Activated CD4-positive, alpha-beta memory T cell treated with anti-CD3 and anti-CD28 coated beads, Interleukin-2, amount 10 ng/mL, durations not matched to agents 7 days and 5 days (primary cell): Measurements from ENCODE around the gene AIFM2. TPM values are rescaled to one million over a fixed set of nuclear protein-coding genes. Genes with fewer than 3 reads are reported as not detected.
"Not testable (repeated sequence)": the region's sequence is repeated elsewhere in the genome, so short reads cannot be mapped to it uniquely, and the experiment has no call there.

Source experiments
- CTCF ChIA-PET: fragments of 350-600 bp; sonication (Branson Sonifier 250); formaldehyde crosslinking; loops from one replicate; lab custom pipeline; 2021; ENCODE audit warnings: antibody characterized with exemption, inconsistent platforms; lab: Charles Lee
- POLR2A ChIA-PET: fragments of 350-600 bp; sonication (Branson Sonifier 250); formaldehyde crosslinking; loops from one replicate; lab custom pipeline; 2021; ENCODE audit warnings: antibody characterized with exemption; lab: Charles Lee
- DNase-seq: peaks from one replicate; pipeline ENCODE4 v3.0.0-alpha.2; 2020
- H3K27ac Mint-ChIP-seq: one replicate; pipeline ENCODE4 v1.8.0; 2021; ENCODE audit warnings: mild to moderate bottlenecking, mixed read lengths
- H3K27me3 Mint-ChIP-seq: one replicate; pipeline ENCODE4 v1.8.0; 2021; ENCODE audit warnings: mixed read lengths
- H3K36me3 Mint-ChIP-seq: one replicate; pipeline ENCODE4 v1.8.0; 2021; ENCODE audit warnings: low read depth, mixed read lengths
- H3K4me1 Mint-ChIP-seq: one replicate; pipeline ENCODE4 v1.8.0; 2021; ENCODE audit warnings: mixed read lengths
- H3K4me3 Mint-ChIP-seq: one replicate; pipeline ENCODE4 v1.8.0; 2021; ENCODE audit warnings: mild to moderate bottlenecking, mixed read lengths
- H3K9me3 Mint-ChIP-seq: one replicate; pipeline ENCODE4 v1.8.0; 2021; ENCODE audit warnings: mixed read lengths
- total RNA-seq, 2 experiments: library from RNA; stranded (reverse); gene quantifications; one replicate each; pipeline ENCODE4 v1.2.3, GENCODE V29; 2021

Gene AIFM2
- total RNA-seq, 2 experiments from 2014 or later, result 3.7 to 3.8 TPM

DNA sequence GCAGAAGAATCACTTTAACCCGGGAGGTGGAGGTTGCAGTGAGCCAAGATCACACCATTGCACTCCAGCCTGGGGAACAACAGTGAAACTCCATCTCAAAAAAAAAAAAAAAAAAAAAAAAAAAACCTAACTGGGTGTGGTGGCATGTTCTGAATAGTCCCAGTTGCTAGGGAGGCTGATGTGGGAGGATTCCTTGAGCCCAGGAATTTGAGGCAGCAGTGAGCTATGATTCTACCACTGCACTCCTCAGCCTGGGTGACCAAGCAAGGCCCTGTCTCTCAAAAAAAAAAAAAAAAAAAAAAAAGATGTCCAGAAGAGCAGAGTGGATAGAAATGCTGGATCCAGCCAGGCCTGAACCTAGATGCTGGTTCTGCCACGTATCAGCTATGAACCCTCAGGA, 51.8 kb downstream of the AIFM2 start:
- H3K36me3 Mint-ChIP-seq, H3K4me3 Mint-ChIP-seq, H3K4me1 Mint-ChIP-seq, DNase-seq, H3K9me3 Mint-ChIP-seq, H3K27me3 Mint-ChIP-seq, H3K27ac Mint-ChIP-seq, POLR2A ChIA-PET: not testable (repeated sequence)
- CTCF ChIA-PET, result interaction anchor here (0.7 kb wide), 1 partner anchor 282 kb away, joined by 3 read pairs; no protein-coding TSS in a partner anchor

- Mint-ChIP-seq H3K4me3 (no peak overlapping the region), H3K27ac (no peak overlapping the region), H3K9me3 (no peaks in the 10 kb centered on the region), H3K27me3 (peaks cover 6% of the 10 kb centered on the region), H3K36me3 (no peaks in the 10 kb centered on the region), H3K4me1 (no peaks in the 10 kb centered on the region)
- ChIA-PET POLR2A (no interaction called here), CTCF (interaction anchor here (1.0 to 1.4 kb wide), 2 partner anchors 14 to 67 kb away, joined by 3 to 6 read pairs; partner anchors contain the start of gene TYSND1)
- DNase-seq, result no peak
Observed at GRCh38 chr10:70078937-70079336, 53.7 kb downstream of the AIFM2 start.

DNA sequence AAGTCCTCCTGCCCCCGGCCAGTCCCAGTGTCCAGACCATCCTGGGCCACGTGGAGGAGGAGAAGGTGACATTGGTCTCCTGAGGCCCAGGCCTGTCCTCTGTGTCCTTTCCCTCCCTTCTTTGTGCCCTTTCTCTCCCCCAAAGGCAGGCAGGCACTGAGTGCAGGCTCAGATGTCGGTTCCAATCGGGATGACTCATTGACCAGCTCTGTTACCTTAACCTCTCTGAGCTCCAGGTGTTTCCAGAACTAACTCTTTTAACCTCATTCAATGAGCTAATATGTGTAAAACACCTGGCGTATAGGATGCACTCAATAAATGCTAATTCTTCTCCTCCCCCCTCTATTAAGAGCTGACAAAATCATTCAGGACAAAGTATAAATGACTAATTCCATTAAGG, 54.3 kb downstream of the AIFM2 start:
- no peaks in the 10 kb centered on the region for H3K36me3 Mint-ChIP-seq
- CTCF ChIA-PET, result interaction anchor here (1.4 kb wide), 1 partner anchor 68 kb away, joined by 6 read pairs; the partner anchor contains the start of gene TYSND1
- H3K4me1 Mint-ChIP-seq, result no peaks in the 10 kb centered on the region

GRCh38 chr10:70074971-70075370, 57.7 kb downstream of the AIFM2 start:
- ChIA-PET CTCF (interaction anchor here (0.8 to 0.9 kb wide), 2 partner anchors 18 to 207 kb away, joined by 3 read pairs; no protein-coding TSS in a partner anchor), POLR2A (no interaction called here)
- H3K4me3 Mint-ChIP-seq, result no peak overlapping the region
- no peak for DNase-seq
- no peak overlapping the region for H3K27ac Mint-ChIP-seq
- H3K4me1 Mint-ChIP-seq, result no peaks in the 10 kb centered on the region
- H3K9me3 Mint-ChIP-seq, result no peaks in the 10 kb centered on the region
- H3K36me3 Mint-ChIP-seq, result no peaks in the 10 kb centered on the region
- H3K27me3 Mint-ChIP-seq, result peaks cover 6% of the 10 kb centered on the region

More for the DNA sequence above, 54.3 kb downstream of the AIFM2 start:
- no peak overlapping the region for H3K27ac Mint-ChIP-seq
- DNase-seq, result no peak
- POLR2A ChIA-PET, result no interaction called here
- H3K4me3 Mint-ChIP-seq, result no peak overlapping the region
- H3K27me3 Mint-ChIP-seq, result peaks cover 6% of the 10 kb centered on the region
- no peaks in the 10 kb centered on the region for H3K9me3 Mint-ChIP-seq

GRCh38 chr10:70074165-70074564, 58.5 kb downstream of the AIFM2 start:
- no peak for DNase-seq
- no peaks in the 10 kb centered on the region for H3K36me3 Mint-ChIP-seq
- H3K27ac Mint-ChIP-seq, result no peak overlapping the region
- no peak overlapping the region for H3K4me3 Mint-ChIP-seq
- H3K4me1 Mint-ChIP-seq, result no peaks in the 10 kb centered on the region
- ChIA-PET POLR2A (no interaction called here), CTCF (no interaction called here)
- peaks cover 6% of the 10 kb centered on the region for H3K27me3 Mint-ChIP-seq
- H3K9me3 Mint-ChIP-seq, result no peaks in the 10 kb centered on the region

DNA sequence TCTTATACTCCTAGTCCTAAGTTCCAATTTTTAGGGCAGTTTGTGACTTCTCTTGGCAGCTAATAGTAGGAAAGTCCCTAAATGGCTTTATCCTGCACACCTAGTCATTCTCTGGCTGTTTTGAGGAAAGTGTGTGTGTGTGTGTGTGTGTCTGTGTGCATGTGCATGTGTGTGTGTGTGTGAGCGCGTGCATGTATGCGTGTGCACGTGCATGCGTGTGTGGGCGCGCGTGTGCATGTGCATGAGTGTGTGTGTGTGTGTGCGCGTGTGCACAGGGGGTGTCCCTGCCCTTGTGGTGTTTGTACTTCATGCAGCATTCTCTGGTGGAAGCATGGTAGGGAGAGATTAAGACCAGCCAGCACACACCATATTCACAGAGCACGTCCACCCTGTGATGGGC, 61.8 kb downstream of the AIFM2 start:
- H3K4me3 Mint-ChIP-seq, result no peak overlapping the region
- ChIA-PET POLR2A (no interaction called here), CTCF (no interaction called here)
- H3K36me3 Mint-ChIP-seq, result no peaks in the 10 kb centered on the region
- no peaks in the 10 kb centered on the region for H3K9me3 Mint-ChIP-seq
- DNase-seq, result no peak
- H3K27ac Mint-ChIP-seq, result no peak overlapping the region
- peaks cover 3% of the 10 kb centered on the region for H3K27me3 Mint-ChIP-seq
- H3K4me1 Mint-ChIP-seq, result no peaks in the 10 kb centered on the region

DNA sequence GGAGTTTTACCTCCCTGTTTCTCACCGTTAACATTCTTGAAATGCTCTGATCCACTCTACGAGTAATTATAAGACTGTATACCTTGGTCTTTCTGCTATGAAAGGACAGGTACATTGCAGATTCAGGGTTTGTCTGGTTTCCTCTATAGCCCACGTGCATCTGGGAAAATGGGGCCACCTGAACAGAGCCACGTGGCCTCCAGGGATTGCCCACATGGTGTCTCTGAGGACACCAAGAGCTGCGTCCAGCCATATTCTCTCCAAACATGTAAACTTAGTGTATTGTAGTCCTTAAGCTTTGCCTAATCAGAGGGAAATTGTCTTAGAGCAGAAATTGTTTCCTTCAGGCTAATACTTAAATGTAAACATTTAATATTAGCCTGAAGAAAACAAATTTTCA, 63.3 kb downstream of the AIFM2 start:
- ChIA-PET CTCF (no interaction called here), POLR2A (no interaction called here)
- H3K9me3 Mint-ChIP-seq, result no peaks in the 10 kb centered on the region
- no peak for DNase-seq
- no peak overlapping the region for H3K27ac Mint-ChIP-seq
- no peaks in the 10 kb centered on the region for H3K36me3 Mint-ChIP-seq
- H3K4me3 Mint-ChIP-seq, result no peak overlapping the region
- H3K27me3 Mint-ChIP-seq, result no peaks in the 10 kb centered on the region
- H3K4me1 Mint-ChIP-seq, result no peaks in the 10 kb centered on the region

DNA sequence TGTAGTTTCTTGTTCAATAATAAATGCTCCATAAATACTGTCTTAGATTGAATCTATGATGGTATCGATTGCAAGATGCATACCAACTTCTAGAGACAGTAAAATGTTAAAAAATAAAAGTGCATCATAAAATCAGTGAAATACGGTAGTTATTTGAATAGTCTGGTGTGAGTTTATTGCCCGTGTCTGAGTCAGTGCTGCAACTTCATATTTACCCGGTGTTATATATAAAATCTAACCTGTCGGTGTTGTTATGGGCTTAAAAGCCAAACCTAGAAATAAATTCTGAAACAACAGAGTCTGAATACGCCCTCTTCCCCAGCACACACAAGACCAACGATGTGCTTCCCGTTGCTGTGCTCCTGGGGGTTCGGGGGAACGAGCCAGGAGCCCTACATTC, 63.7 kb downstream of the AIFM2 start:
- no peak overlapping the region for H3K4me3 Mint-ChIP-seq
- H3K27ac Mint-ChIP-seq, result no peak overlapping the region
- ChIA-PET CTCF (no interaction called here), POLR2A (no interaction called here)
- no peaks in the 10 kb centered on the region for H3K4me1 Mint-ChIP-seq
- H3K27me3 Mint-ChIP-seq, result no peaks in the 10 kb centered on the region
- no peaks in the 10 kb centered on the region for H3K36me3 Mint-ChIP-seq
- DNase-seq, result no peak
- H3K9me3 Mint-ChIP-seq, result no peaks in the 10 kb centered on the region

- Mint-ChIP-seq H3K27ac (no peak overlapping the region), H3K36me3 (no peaks in the 10 kb centered on the region), H3K4me3 (no peak overlapping the region), H3K9me3 (no peaks in the 10 kb centered on the region), H3K27me3 (no peaks in the 10 kb centered on the region), H3K4me1 (peaks cover 7% of the 10 kb centered on the region)
- ChIA-PET CTCF (no interaction called here), POLR2A (no interaction called here)
- no peak for DNase-seq
Observed at GRCh38 chr10:70067586-70067985, 65.0 kb downstream of the AIFM2 start.

DNA sequence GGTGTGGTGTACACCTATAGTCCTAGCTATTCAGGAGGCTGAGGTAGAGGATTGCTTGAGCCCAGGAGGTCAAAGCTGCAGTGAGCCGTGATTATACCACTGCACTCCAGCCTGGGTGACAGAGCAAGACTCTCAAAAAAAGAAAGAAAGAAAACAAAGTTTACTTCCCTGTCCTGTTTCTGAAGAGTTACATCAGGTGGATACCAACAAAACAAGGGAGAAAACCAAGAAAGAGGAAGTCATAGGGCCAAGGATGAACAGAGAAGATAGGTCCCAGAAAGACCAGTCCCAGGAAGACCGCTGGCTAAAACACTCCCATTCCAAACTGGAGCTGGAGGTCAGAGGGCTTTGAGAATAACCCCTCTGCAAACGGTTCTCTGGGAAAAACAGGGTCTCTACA, 66.4 kb downstream of the AIFM2 start:
- no peak for DNase-seq
- ChIA-PET POLR2A (interaction anchor here (0.6 kb wide), 1 partner anchor 38 kb away, joined by 4 read pairs; no protein-coding TSS in a partner anchor), CTCF (no interaction called here)
- no peak overlapping the region for H3K4me3 Mint-ChIP-seq
- H3K36me3 Mint-ChIP-seq, result no peaks in the 10 kb centered on the region
- H3K4me1 Mint-ChIP-seq, result peaks cover 7% of the 10 kb centered on the region
- H3K27me3 Mint-ChIP-seq, result no peaks in the 10 kb centered on the region
- H3K9me3 Mint-ChIP-seq, result no peaks in the 10 kb centered on the region
- no peak overlapping the region for H3K27ac Mint-ChIP-seq

DNA sequence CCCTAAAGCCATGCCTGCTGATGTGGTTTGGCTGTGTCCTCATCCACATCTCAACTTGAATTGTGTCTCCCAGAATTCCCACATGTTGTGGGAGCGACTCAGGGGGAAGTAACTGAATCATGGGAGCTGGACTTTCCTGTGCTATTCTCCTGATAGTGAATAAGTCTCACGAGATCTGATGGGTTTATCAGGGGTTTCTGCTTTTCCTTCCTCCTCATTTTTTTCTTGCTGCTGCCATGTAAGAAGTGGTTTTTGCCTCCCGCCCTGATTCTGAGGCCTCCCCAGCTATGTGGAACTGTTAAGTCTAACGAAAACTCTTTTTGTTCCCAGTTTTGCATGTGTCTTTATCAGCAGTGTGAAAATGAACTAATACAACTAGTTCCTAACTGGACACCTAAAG, 68.1 kb downstream of the AIFM2 start:
- POLR2A ChIA-PET, result no interaction called here
- no peak for DNase-seq
- Mint-ChIP-seq H3K36me3 (no peaks in the 10 kb centered on the region), H3K4me1 (peaks cover 7% of the 10 kb centered on the region), H3K27me3 (no peaks in the 10 kb centered on the region), H3K4me3 (no peak overlapping the region), H3K9me3 (no peaks in the 10 kb centered on the region), H3K27ac (no peak overlapping the region)
- CTCF ChIA-PET, result no interaction called here

- no peak for DNase-seq
- H3K4me3 Mint-ChIP-seq, result no peak overlapping the region
- ChIA-PET CTCF (no interaction called here), POLR2A (interaction anchor here (1.8 kb wide), 1 partner anchor 29 kb away, joined by 5 read pairs; no protein-coding TSS in a partner anchor)
- no peaks in the 10 kb centered on the region for H3K9me3 Mint-ChIP-seq
- no peak overlapping the region for H3K27ac Mint-ChIP-seq
- H3K4me1 Mint-ChIP-seq, result peaks cover 7% of the 10 kb centered on the region
- no peaks in the 10 kb centered on the region for H3K36me3 Mint-ChIP-seq
- H3K27me3 Mint-ChIP-seq, result no peaks in the 10 kb centered on the region
Observed at GRCh38 chr10:70063418-70064098, 69.1 kb downstream of the AIFM2 start.
